Endodermal cell (in vitro differentiated cells): ENCODE results near the gene SUPT20HL2. TPM values are rescaled to one million over a fixed set of nuclear protein-coding genes. Genes with fewer than 3 reads are reported as not detected.

Source experiments
- DNase-seq: peaks from one replicate; pipeline ENCODE4 v3.0.0-alpha.2; 2017
- H3K27ac ChIP-seq: 2 replicates; pipeline ENCODE4 v1.5.1; 2013; ENCODE audit warnings: mild to moderate bottlenecking, low read depth, low read length, moderate library complexity
- H3K27me3 ChIP-seq: 2 replicates; pipeline ENCODE4 v1.6.1; 2013; ENCODE audit warnings: mild to moderate bottlenecking, low read length, moderate library complexity; ENCODE audit not compliant: insufficient read depth, control insufficient read depth, poor library complexity, severe bottlenecking
- H3K36me3 ChIP-seq: 2 replicates; pipeline ENCODE4 v1.7.0; 2013; ENCODE audit warnings: mild to moderate bottlenecking, low read length, moderate library complexity; ENCODE audit not compliant: control insufficient read depth, insufficient read depth
- H3K4me1 ChIP-seq: one replicate; pipeline ENCODE4 v1.7.0; 2013; ENCODE audit warnings: low read length; ENCODE audit not compliant: control insufficient read depth, insufficient read depth
- H3K4me3 ChIP-seq: 2 replicates; pipeline ENCODE4 v1.5.1; 2013; ENCODE audit warnings: mild to moderate bottlenecking, low read length, moderate library complexity
- H3K9ac ChIP-seq: 2 replicates; pipeline ENCODE4 v1.6.1; 2013; ENCODE audit warnings: mild to moderate bottlenecking, low read length, moderate library complexity; ENCODE audit not compliant: poor library complexity, severe bottlenecking; ENCODE audit errors: extremely low read depth
- H3K9me3 ChIP-seq: 2 replicates; pipeline ENCODE4 v1.6.1; 2013; ENCODE audit warnings: mild to moderate bottlenecking, low read length, moderate library complexity; ENCODE audit not compliant: control insufficient read depth
- H3K27ac Mint-ChIP-seq: 2 replicates; pipeline ENCODE4 v1.8.0; 2020; ENCODE audit warnings: mixed read lengths
- H3K27me3 Mint-ChIP-seq: 2 replicates; pipeline ENCODE4 v1.8.0; 2021; ENCODE audit warnings: mild to moderate bottlenecking, mixed read lengths; ENCODE audit not compliant: insufficient read depth
- H3K36me3 Mint-ChIP-seq: 2 replicates; pipeline ENCODE4 v1.8.0; 2020; ENCODE audit warnings: low read depth, mixed read lengths
- H3K4me1 Mint-ChIP-seq: 2 replicates; pipeline ENCODE4 v1.8.0; 2020; ENCODE audit warnings: mixed read lengths
- H3K4me3 Mint-ChIP-seq: 2 replicates; pipeline ENCODE4 v1.8.0; 2020; ENCODE audit warnings: mild to moderate bottlenecking, moderate library complexity, mixed read lengths
- H3K9me3 Mint-ChIP-seq: 2 replicates; pipeline ENCODE4 v1.8.0; 2020; ENCODE audit warnings: mild to moderate bottlenecking, mixed read lengths
- CTCF ChIP-seq: fragments of 200-600 bp; sonication (generic); conservative IDR thresholded peaks from 2 replicates; pipeline ENCODE4 v1.5.0; 2021; ENCODE audit warnings: antibody characterized with exemption, mild to moderate bottlenecking
- WGBS, 2 experiments: methylation state at CpG; one replicate each; pipeline versions ENCODE4 v1.1.5 to v1.1.7; 2013; ENCODE audit warnings: missing lambda C conversion rate in 2 of 2, mixed read lengths in 1 of 2; ENCODE audit not compliant: insufficient coverage in 1 of 2, insufficient read length in 1 of 2; 5-methylcytosine and 5-hydroxymethylcytosine counted together
- total RNA-seq, 2 donors: library from RNA; stranded (reverse); fragmentation: NEBNext Ultra II Directional in 1 of 2; extraction: Animal tissue kit (Norgen Biotek cat#: 25700) in 1 of 2; gene quantifications; 2 replicates in 1 of 2; 3 replicates in 1 of 2; pipeline ENCODE4 v1.2.1, GENCODE V29; 2021

SUPT20HL2 gene
- total RNA-seq, 2 donors from 2014 or later: not detected

- H3K4me3 Mint-ChIP-seq: no peak overlapping the region
- Histone ChIP-seq H3K36me3 (no peaks in the 10 kb centered on the region), H3K4me1 (no peaks in the 10 kb centered on the region), H3K9me3 (no peaks in the 10 kb centered on the region), H3K4me3 (no peak overlapping the region), H3K27me3 (no peaks in the 10 kb centered on the region), H3K9ac (no peak overlapping the region), H3K27ac (no peak overlapping the region)
- H3K9me3 Mint-ChIP-seq: no peaks in the 10 kb centered on the region
- DNase-seq: no peak
- H3K27me3 Mint-ChIP-seq: no peaks in the 10 kb centered on the region
- no peaks in the 10 kb centered on the region for H3K36me3 Mint-ChIP-seq
- H3K27ac Mint-ChIP-seq: no peak overlapping the region
- 75% methylated on average over 1 of the region's 1 CpG; no CpG with 5 or more reads in 1 of the 2 experiments for WGBS, 2 experiments
- no peak for TF ChIP-seq CTCF
- H3K4me1 Mint-ChIP-seq: peaks cover 7% of the 10 kb centered on the region
These were observed 12.8 kb downstream of the SUPT20HL2 start for GRCh38 chrX:24301060-24301459.

GRCh38 chrX:24298191-24298590, 15.7 kb downstream of the SUPT20HL2 start:
- peak; percentile 52 for DNase-seq
- no peaks in the 10 kb centered on the region for H3K27me3 Mint-ChIP-seq
- H3K27ac Mint-ChIP-seq: no peak overlapping the region
- Histone ChIP-seq H3K9ac (no peak overlapping the region), H3K9me3 (no peaks in the 10 kb centered on the region), H3K4me1 (no peaks in the 10 kb centered on the region), H3K36me3 (no peaks in the 10 kb centered on the region), H3K27me3 (no peaks in the 10 kb centered on the region), H3K4me3 (no peak overlapping the region), H3K27ac (no peak overlapping the region)
- H3K9me3 Mint-ChIP-seq: no peaks in the 10 kb centered on the region
- no peaks in the 10 kb centered on the region for H3K36me3 Mint-ChIP-seq
- 50 to 77% methylated on average over 1 to 3 of the region's 3 CpGs for WGBS, 2 experiments
- no peak overlapping the region for H3K4me3 Mint-ChIP-seq
- TF ChIP-seq CTCF: no peak
- H3K4me1 Mint-ChIP-seq: peaks cover 7% of the 10 kb centered on the region

GRCh38 chrX:24294619-24295018, 19.2 kb downstream of the SUPT20HL2 start:
- H3K4me1 ChIP-seq: no peaks in the 10 kb centered on the region
- TF ChIP-seq CTCF: peak; percentile 79
- Mint-ChIP-seq H3K4me3 (no peak overlapping the region), H3K4me1 (peaks cover 7% of the 10 kb centered on the region), H3K9me3 (peaks cover 4% of the 10 kb centered on the region), H3K27me3 (no peaks in the 10 kb centered on the region), H3K36me3 (no peaks in the 10 kb centered on the region), H3K27ac (no peak overlapping the region)
- no peak overlapping the region for H3K27ac ChIP-seq
- DNase-seq: peak; percentile 90
- no peaks in the 10 kb centered on the region for H3K27me3 ChIP-seq
- no peaks in the 10 kb centered on the region for H3K9me3 ChIP-seq
- H3K9ac ChIP-seq: no peak overlapping the region
- no peaks in the 10 kb centered on the region for H3K36me3 ChIP-seq
- 70 to 88% methylated on average over 4 to 12 of the region's 13 CpGs for WGBS, 2 experiments
- no peak overlapping the region for H3K4me3 ChIP-seq
